T-helper 9 cell (primary cell): Measurements from ENCODE around the gene TMEM132D.

Experiments used
- DNase-seq: peaks from one replicate; pipeline ENCODE4 v3.0.0-alpha.2; 2020

TMEM132D gene

GRCh38 chr12:129160282-129160681 is 743.5 kb downstream of the TMEM132D start:
- no peak for DNase-seq

DNA sequence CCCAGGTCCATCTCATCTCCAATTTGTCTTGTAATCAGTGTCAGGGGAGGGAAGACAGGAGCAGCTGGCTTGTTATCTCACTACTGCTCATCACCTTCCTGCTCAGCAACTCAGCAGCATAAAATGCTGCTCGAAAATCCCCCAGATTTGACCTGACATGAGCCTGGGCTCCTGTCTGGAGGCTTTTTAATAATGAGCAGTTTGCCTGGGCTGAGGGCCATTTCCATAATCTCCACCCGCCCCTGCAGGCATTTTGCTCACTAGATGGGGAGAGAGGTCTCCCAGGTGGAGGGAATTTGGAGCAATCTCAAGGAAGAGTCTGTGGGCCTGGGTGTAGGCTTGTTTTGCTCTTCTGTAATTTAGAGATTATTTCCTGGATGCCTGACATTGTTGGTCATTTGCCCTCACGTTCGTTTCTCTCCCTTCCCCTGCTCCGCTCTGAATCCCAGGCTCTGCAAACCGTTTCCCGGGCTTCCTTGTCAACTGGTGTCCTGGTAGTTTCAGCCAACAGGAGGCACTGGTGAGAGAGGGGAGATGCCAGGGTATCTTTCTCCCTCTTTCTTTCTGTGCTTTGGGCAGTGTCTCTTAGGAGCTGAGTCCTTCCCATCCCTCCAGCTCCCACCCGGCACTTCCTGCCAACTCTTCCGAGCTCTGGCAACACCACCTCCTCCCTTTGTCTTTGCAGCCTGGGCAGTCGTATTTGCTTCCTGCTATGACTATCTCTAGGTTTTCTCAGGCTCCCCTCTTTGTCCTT is 751.3 kb downstream of the TMEM132D start:
- DNase-seq: no peak

DNA sequence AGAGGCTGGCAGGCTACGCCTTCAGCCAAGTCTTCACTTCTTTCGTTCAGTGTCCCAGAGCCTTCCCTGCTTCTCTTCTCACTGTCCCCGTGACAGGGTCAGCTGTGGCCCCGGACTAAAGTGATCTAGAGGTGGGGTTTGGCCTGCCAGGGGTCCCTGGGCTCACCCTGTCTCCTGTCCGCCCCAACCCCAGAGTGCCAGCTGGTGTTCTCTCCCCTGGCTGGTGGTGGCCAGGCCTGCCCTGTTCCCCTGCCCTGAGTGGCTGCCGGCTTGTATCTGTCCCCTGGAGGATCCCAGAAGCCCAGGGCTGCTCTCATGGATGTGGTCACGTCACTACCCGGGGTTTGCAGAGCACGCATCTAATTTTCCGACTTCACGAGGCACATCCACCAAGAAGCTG is 753.1 kb downstream of the TMEM132D start:
- no peak for DNase-seq

GRCh38 chr12:129145381-129145780 is 758.4 kb downstream of the TMEM132D start:
- DNase-seq: no peak

DNA sequence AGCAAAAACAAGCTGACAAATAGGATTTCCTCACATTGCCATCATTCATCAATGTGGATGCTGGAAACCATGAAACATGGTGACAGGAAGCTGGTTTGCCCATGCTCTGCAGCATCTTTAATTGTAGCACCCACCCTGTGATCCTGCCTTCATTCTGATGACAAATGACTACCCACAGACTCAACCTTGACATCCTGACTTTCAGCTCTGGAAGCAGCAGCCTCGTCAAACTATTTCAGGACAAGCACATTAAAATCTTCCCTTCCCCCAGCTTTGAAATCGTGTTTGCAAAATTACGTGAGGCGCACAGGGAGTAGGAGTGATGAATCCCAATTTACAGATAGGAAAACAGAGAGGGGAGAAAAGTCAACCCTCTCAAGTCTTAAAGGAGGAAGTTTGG is 765.0 kb downstream of the TMEM132D start:
- no peak for DNase-seq

GRCh38 chr12:129136694-129137325 is 767.0 kb downstream of the TMEM132D start:
- DNase-seq: no peak

DNA sequence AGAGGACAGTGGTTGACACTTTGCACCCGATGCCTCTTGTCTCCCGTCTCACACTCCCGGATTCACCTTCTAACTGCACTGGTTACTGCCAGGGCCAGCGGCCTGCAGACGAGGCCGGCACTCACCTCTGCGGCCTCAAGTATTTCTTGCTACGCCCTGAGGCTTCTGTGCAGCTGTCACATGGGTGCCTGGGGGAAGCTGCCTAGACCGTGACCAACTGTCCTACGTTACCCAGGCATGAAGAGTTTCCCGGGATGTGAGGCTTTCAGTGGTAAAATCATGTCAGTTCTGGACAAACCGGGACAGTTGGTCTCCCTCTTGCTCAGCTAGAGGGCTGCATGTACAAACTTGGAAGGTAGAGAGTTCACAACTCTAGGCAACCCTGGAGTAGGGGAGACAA is 776.1 kb downstream of the TMEM132D start:
- no peak for DNase-seq

DNA sequence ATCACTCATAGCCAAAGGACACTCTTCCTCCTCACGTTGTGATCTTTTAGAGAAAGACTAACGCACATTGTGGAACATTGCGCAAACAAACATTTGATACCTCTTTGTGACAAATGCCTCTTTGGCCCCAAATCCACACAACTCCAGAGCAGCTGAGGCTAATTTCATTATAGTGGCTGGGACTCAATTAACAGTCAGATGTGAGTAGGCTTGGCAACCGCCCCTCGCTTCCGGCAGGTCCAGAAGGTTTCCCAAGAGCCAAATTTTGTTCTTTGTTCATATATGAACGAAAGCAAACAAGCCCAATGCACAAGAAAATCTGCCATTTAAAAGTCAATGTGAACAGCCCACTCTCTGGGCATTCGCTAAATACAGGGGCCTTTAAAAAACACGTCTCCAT is 776.6 kb downstream of the TMEM132D start:
- no peak for DNase-seq

- no peak for DNase-seq
Measured at GRCh38 chr12:129119537-129119936, 784.3 kb downstream of the TMEM132D start.

GRCh38 chr12:129115558-129115957 is 788.3 kb downstream of the TMEM132D start:
- no peak for DNase-seq

DNA sequence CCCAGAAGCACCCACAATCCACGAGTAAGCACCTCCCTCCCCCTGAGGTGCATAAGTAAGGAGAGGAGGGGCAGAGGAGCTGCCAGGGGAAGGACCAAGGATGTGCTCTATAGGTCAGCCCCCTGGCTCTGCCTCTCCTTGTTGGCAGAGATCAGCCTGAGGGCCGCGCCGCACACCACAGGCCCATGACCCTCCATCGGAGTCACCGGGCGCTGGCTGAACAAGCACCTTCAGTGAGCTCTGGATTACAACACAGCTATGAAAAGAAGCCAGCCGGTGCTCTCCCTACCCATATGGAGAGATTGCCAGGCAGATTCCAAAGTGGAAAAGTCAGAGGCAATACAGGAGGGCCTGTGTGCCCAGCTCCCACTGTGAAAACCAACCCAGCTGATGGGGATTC is 793.2 kb downstream of the TMEM132D start:
- DNase-seq: no peak

- no peak for DNase-seq
Measured at GRCh38 chr12:129109174-129110001, 794.4 kb downstream of the TMEM132D start.

GRCh38 chr12:129106772-129107171 is 797.1 kb downstream of the TMEM132D start:
- DNase-seq: no peak

DNA sequence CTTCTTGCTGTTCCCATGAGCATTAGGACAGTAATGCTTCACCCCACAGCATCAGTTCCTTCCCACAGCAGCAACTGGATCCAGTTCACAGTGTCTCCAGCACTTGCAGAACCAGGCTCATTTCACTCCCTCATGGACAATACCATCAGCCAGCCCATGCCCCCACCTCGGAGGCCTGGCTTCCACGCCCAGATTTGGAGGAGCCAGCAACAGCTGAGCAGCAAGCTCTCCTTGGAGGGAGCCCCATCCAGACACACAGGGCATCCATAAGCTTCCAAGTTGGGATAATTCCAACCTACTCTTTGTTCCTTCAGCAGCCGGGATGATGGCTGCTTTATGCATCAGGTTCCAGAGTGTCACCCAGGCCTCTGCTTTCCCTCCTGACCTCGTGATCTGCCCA is 800.6 kb downstream of the TMEM132D start:
- DNase-seq: no peak

DNA sequence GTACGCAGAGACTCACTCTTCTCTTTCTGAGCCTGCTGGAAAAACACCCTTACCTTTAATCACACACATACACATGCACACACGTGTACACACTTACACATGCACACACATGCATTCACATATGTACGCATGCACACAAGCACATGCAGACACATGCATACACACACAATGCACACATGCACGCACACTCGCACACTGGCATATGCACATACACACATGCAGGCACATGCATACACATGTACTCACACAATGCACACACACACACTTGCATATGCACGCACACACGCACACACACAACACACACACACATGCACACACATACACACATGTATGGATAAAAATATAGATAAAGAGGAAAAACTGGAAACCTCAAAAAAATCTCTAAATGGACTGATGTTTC is 801.6 kb downstream of the TMEM132D start:
- DNase-seq: no peak

- DNase-seq: no peak
Measured at GRCh38 chr12:129101816-129102215, 802.0 kb downstream of the TMEM132D start.

DNA sequence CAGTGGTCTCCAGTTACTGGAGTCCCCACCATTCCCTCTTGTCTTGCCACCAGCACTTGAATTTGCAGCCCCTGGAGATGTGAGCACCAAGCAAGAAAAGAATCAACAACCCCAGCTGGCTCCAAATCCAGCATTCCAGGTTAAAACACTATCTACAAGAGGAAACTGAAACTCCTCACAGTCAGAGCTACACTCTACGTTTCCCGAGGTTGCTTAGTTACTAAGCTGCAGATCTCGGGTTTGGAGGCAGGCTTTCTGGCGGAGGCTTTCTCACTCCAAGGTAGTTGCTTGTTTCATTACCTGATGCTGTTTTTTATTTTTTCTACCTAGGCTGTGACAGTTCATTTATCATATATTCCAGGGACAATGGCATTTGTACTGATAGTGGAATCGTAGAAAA is 802.4 kb downstream of the TMEM132D start:
- DNase-seq: no peak

DNA sequence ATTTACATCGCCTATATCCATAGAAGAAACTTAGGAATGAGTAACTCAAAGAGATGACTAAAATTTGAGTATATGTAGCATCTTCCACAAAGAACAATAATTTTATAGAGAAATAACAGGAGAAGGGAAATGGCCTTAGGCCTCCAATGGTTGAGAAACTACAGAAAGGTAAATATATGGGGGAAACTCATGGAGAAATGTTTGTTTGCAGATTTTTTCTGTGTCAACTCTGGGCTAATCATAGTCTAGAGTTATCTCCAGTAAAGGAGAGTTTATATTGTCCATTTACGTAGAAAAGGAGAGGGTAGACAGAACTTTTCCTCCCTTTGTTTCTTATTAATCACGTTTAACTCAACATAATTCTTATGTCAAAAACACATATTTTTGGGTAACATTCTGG is 806.4 kb downstream of the TMEM132D start:
- no peak for DNase-seq

DNA sequence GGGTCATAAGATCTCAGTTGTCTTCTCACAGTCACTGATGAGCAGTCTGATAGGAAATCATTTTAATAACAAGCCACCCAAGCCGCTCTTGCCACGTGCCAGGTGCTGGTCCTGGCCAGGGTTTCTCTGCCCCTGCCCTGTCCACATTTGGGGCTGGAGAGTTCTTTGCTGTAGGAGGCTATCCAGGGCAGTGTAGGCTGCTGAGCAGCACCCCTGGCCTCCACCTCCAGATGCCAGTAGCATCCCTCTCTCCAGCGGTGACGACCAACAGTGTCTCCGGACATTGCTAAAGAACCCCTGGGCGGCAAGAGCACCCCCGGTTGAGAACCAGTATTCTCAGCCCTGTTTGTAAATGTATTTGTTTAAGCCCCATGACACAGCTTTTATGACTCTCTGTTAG is 806.9 kb downstream of the TMEM132D start:
- DNase-seq: no peak

DNA sequence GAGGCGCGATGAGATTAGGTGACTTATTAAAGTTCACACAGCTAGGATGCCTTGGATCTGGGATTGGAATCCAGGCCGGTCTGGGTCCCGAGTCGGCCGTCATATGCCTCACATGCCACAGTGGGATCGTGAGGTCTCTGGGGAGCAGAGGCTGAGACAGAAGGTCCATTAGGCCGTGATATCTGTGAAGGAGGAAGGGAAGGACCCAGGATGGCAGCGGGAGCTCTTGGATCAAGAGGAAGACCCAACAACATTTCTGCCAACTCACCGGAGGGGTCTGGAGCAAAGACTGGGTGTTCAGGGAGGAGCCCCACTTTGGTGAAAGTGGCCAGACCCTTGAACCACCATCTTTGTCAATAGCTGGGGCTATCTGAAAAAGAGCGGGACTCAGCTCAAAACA is 807.6 kb downstream of the TMEM132D start:
- no peak for DNase-seq

- DNase-seq: no peak
Measured at GRCh38 chr12:129089576-129089975, 814.2 kb downstream of the TMEM132D start.

- no peak for DNase-seq
Measured at GRCh38 chr12:129084875-129085826, 818.7 kb downstream of the TMEM132D start.
